DOHH2 (cell line): ENCODE data around the gene NEURL1.

Experiments used
- EZH2phosphoT487 ChIP-seq: fragments of 200-600 bp; sonication (generic); IDR thresholded peaks from 2 replicates; pipeline ENCODE4 v1.6.1; 2017; ENCODE audit warnings: borderline replicate concordance, mild to moderate bottlenecking, antibody characterized with exemption, low read length, moderate library complexity, mixed read lengths
- TF ChIP-seq, protein P1 (sequence below): fragments of 200-600 bp; sonication (generic); IDR thresholded peaks from one replicate; pipeline ENCODE4 v1.5.1; 2014; ENCODE audit warnings: antibody characterized with exemption, mild to moderate bottlenecking, low read depth, low read length; ENCODE audit not compliant: poor library complexity, severe bottlenecking

GRCh38 chr10:103590060-103590459, 96.6 kb downstream of the NEURL1 start:
- TF ChIP-seq, protein P1, sequence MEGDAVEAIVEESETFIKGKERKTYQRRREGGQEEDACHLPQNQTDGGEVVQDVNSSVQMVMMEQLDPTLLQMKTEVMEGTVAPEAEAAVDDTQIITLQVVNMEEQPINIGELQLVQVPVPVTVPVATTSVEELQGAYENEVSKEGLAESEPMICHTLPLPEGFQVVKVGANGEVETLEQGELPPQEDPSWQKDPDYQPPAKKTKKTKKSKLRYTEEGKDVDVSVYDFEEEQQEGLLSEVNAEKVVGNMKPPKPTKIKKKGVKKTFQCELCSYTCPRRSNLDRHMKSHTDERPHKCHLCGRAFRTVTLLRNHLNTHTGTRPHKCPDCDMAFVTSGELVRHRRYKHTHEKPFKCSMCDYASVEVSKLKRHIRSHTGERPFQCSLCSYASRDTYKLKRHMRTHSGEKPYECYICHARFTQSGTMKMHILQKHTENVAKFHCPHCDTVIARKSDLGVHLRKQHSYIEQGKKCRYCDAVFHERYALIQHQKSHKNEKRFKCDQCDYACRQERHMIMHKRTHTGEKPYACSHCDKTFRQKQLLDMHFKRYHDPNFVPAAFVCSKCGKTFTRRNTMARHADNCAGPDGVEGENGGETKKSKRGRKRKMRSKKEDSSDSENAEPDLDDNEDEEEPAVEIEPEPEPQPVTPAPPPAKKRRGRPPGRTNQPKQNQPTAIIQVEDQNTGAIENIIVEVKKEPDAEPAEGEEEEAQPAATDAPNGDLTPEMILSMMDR: no peak
- no peak for TF ChIP-seq EZH2phosphoT487
